HG03575 (cell line): ENCODE results near the gene RAB44.
"Not testable (repeated sequence)": the region's sequence is repeated elsewhere in the genome, so short reads cannot be mapped to it uniquely, and the experiment has no call there.

Experiments used
- ATAC-seq: cut with Tn5 transposase; IDR thresholded peaks from one replicate; pipeline ENCODE4 v1.9.1; 2021; ENCODE audit not compliant: unreplicated experiment, insufficient number of reproducible peaks, low FRiP score; ENCODE audit errors: extremely low read depth

RAB44 gene

GRCh38 chr6:36723992-36724391 is 26.4 kb downstream of the RAB44 start:
- not testable (repeated sequence) for ATAC-seq

- ATAC-seq = no peak
Observed at GRCh38 chr6:36724514-36725390, 27.1 kb downstream of the RAB44 start.

- ATAC-seq = no peak
Observed at GRCh38 chr6:36725581-36725980, 28.0 kb downstream of the RAB44 start.

DNA sequence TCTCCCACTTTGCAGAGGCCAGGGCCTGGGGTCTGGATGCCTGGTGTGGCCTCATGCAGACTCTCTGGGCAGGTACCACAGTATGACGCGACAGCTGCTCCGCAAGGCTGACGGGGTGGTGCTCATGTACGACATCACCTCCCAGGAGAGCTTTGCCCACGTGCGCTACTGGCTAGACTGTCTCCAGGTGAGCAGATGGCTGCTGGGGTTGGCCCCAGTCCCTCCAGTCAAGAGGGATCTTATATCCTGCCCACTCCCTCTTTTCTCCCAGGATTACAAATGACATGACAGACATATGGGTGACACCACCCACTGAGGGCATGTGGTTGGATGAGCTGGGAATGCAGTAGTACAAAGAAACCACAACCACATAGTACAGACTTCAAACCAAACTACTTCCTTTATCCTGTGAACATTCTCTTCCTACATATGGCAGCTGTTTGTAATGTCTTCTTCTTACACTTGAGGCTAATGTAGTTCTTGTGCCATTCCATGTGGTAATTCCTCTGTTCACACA is 29.9 kb downstream of the RAB44 start:
- no peak for ATAC-seq

GRCh38 chr6:36728289-36729160 is 30.9 kb downstream of the RAB44 start:
- ATAC-seq = no peak

- ATAC-seq = no peak
Observed at GRCh38 chr6:36729161-36729524, 31.5 kb downstream of the RAB44 start.

GRCh38 chr6:36730424-36731380 is 33.1 kb downstream of the RAB44 start:
- ATAC-seq = no peak

DNA sequence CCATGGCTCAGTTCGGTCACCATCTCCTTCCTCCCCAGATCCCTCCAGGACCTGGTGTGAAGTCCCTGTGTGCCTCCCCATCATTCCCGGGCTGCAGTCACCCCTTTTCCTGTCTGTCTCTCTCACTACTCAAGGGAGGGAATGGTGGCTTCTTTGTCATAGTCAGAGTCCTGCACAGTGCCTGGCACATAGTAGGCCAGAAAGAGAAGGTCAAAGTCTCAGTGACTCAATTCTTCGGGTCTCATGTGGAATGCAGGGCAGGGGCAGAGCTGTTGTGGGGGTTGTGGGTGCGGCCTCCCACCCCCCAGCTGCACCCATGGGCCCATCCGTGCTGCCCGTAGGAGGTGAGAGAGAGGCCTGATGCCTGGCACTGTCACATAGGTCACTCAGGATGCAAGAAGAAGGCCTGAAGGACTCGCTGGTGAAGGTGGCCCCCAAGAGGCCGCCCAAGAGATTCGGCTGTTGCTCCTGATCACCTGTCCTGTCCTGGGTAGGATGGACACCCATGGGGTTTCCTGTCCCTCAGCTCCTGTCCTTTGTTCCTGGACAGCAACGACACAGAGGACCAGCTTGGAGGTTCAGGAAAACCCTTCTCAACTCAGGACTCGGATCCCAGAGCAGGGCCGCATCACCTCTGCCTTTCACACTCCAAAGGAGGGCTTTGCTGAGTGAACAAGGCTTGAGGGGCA is 34.1 kb downstream of the RAB44 start:
- no peak for ATAC-seq

DNA sequence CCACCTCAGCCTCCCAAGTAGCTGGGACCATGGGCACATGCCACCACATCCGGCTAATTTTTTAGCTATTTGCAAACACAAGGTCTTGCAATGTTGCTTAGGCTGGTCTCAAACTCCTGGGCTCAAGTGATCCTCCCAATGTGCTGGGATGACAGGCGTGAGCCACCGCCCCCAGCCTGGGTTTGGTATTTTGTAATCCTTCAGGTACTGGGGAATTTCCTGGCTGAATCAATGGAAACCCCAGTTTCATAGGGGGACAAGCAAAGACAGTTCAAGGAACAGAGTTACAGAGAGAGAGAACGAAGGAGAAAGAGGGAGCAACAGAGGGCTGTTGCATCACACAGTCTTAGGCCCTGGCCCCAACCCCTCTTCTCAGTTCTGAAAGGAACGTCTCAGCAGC is 35.7 kb downstream of the RAB44 start:
- no peak for ATAC-seq

- ATAC-seq = no peak
Observed at GRCh38 chr6:36734486-36735060, 36.9 kb downstream of the RAB44 start.

GRCh38 chr6:36735110-36736071 is 37.8 kb downstream of the RAB44 start:
- ATAC-seq = no peak

DNA sequence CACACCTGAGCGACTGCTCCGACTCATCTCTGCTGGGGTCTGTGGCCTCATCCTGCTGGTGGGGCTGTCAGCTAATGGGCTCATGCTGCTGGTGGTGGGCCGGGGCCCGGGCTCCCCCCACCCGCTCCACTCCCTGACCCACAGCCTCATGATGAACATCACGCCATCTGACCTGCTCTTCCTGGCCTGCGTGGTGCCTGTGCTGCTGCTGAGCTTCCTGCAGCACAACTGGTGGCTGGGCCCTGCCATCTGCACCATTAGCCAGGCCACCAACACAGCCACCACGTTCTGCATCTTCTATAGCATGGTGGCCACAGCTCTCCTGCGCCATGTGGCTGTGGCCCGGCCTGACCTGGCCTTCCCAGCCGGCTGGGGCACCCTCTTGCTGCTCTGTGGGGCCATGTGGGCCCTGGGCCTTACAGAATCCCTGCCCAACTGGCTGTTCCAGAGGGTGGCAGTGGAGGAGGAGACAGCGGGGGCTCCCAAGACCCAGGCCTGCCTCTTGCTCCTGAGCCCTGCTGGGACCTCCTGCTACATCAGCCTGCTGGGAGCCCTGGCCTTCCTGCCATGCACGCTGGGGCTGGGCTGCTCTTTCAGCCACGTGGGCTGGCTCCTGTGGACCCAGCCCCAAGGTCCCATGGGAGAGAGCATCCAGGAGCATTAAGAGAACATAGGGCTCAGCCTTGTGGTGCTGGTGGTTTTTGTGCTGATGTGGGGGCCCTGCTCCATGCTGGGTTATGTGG is 39.6 kb downstream of the RAB44 start:
- ATAC-seq = no peak

DNA sequence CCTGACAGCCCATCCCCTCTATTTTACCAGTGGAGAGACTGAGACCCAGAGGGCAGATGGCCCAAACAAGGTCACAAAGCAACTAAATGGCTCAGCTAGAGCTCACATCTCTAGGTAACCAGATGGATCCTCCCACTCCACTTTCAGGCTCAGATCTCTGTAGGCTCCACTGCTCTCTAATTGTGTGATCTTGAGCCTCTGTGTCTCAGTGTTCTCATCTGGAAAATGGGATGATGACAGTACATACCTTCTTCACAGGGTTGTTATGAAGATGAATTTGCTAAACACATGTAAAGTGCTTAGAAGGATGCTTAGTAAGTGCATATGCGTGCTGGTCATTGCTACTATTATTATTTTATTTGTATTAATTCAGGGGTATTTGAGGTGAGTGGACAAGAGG is 40.5 kb downstream of the RAB44 start:
- ATAC-seq = no peak

DNA sequence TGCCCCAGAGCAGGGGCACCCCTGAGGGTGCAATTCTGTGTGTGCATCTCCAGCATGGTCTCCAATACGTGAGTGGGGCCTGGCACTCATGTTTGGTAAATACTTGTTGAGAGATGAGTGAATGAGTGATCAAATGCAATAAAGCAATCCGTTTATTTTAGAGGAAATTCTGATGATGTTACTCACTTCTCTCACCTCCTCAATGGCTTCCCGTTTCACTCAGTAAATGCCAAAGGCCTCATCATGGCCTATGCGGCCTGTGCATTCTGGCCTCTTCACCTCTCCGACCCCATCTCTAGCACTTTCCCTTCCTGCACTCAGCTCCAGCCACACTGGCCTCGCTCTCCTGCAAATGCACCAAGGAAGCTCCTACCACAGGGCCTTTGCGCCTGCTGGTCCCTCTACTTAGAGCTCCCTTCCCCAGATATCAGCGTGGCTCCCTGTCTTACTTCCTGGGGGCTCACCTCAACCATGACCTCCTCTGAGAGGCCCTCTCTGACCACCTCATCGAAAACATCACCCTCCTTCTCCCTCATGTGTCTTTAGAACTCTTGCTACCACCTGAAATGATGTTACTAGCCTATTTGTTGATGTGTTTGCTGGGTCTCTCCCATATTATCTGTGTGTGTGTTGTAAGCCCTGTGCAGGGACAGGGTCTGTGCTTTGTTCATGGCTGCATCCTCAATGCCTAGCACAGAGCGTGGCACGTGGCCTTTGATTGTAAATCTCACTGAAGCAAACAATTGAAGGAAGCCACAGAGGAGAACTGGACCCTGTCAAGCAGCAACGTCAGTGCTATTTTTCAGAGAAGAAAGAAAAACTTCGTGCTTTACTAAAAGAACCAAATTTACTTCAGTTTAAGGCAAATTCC is 42.6 kb downstream of the RAB44 start:
- ATAC-seq = no peak

- ATAC-seq = no peak
Observed at GRCh38 chr6:36740818-36741179, 43.2 kb downstream of the RAB44 start.
